Mesenchymal stem cell (in vitro differentiated cells and primary cell): ENCODE results near the gene TBL1X.
A peak's percentile ranks its signal among the peaks of the same experiment; 100 is the strongest.

ENCODE experiments used
- DNase-seq: peaks from one replicate; pipeline ENCODE4 v3.0.0-alpha.2; 2013
- H2AFZ ChIP-seq: one replicate; pipeline ENCODE4 v1.6.1; 2013; ENCODE audit warnings: low read depth, mild to moderate bottlenecking, control low read depth, inconsistent platforms, low read length, moderate library complexity
- H2AK5ac ChIP-seq: 2 replicates; pipeline ENCODE4 v1.6.1; 2013; ENCODE audit warnings: low read length, moderate library complexity, mild to moderate bottlenecking, inconsistent platforms; ENCODE audit not compliant: severe bottlenecking
- H2BK120ac ChIP-seq: one replicate; pipeline ENCODE4 v1.6.1; 2013; ENCODE audit warnings: low read depth, mild to moderate bottlenecking, inconsistent platforms, low read length, moderate library complexity
- H2BK12ac ChIP-seq, 2 experiments: one replicate each; pipeline ENCODE4 v1.6.1; 2013; ENCODE audit warnings: inconsistent platforms in 2 of 2, low read length in 2 of 2, mild to moderate bottlenecking in 2 of 2, moderate library complexity in 2 of 2, control low read depth in 1 of 2
- H2BK15ac ChIP-seq: one replicate; pipeline ENCODE4 v1.6.1; 2013; ENCODE audit warnings: mild to moderate bottlenecking, low read depth, inconsistent platforms; ENCODE audit not compliant: poor library complexity, severe bottlenecking
- H2BK5ac ChIP-seq: 2 replicates; pipeline ENCODE4 v1.6.1; 2013; ENCODE audit warnings: low read depth, mild to moderate bottlenecking, low read length, control low read depth, inconsistent platforms; ENCODE audit not compliant: poor library complexity, severe bottlenecking
- H3K14ac ChIP-seq, 2 experiments: one replicate each; pipeline ENCODE4 v1.6.1; 2013; ENCODE audit warnings: inconsistent platforms in 2 of 2, low read length in 2 of 2, control low read depth in 1 of 2, mild to moderate bottlenecking in 1 of 2, moderate library complexity in 1 of 2
- H3K18ac ChIP-seq, 2 experiments: one replicate each; pipeline ENCODE4 v1.6.1; 2013; ENCODE audit warnings: inconsistent platforms in 2 of 2, low read length in 2 of 2, control low read depth in 1 of 2, low read depth in 1 of 2, mild to moderate bottlenecking in 1 of 2
- H3K23ac ChIP-seq, 2 experiments: one replicate each; pipeline ENCODE4 v1.6.1; 2013; ENCODE audit warnings: inconsistent platforms in 2 of 2, low read length in 2 of 2, mild to moderate bottlenecking in 2 of 2, moderate library complexity in 2 of 2, control low read depth in 1 of 2
- H3K27ac ChIP-seq: 2 replicates; pipeline ENCODE4 v1.5.1; 2013; ENCODE audit warnings: mild to moderate bottlenecking, moderate library complexity, low read length, control low read depth, inconsistent platforms; ENCODE audit not compliant: poor library complexity, severe bottlenecking
- H3K27me3 ChIP-seq, 2 experiments: 2 replicates each; pipeline versions ENCODE4 v1.6.1 to v1.7.0; 2013; ENCODE audit warnings: low read length in 2 of 2, mild to moderate bottlenecking in 2 of 2, moderate library complexity in 2 of 2, control low read depth in 1 of 2, inconsistent platforms in 1 of 2; ENCODE audit not compliant: control insufficient read depth in 1 of 2, insufficient read depth in 1 of 2
- H3K36me3 ChIP-seq, 2 experiments: 2 replicates each; pipeline versions ENCODE4 v1.6.1 to v1.7.0; 2013; ENCODE audit warnings: low read length in 2 of 2, control low read depth in 1 of 2, inconsistent platforms in 1 of 2, low read depth in 1 of 2, mild to moderate bottlenecking in 1 of 2; ENCODE audit not compliant: insufficient read depth in 2 of 2, control insufficient read depth in 1 of 2
- H3K4ac ChIP-seq, 2 experiments: one replicate each; pipeline ENCODE4 v1.6.1; 2013; ENCODE audit warnings: inconsistent platforms in 2 of 2, low read length in 2 of 2, mild to moderate bottlenecking in 2 of 2, moderate library complexity in 2 of 2, control low read depth in 1 of 2, low read depth in 1 of 2
- H3K4me1 ChIP-seq: 2 replicates; pipeline ENCODE4 v1.6.1; 2013; ENCODE audit warnings: low read depth, low read length, control low read depth; ENCODE audit not compliant: control insufficient read depth, insufficient read depth
- H3K4me2 ChIP-seq: 2 replicates; pipeline ENCODE4 v1.6.1; 2013; ENCODE audit warnings: low read length, mild to moderate bottlenecking, inconsistent platforms; ENCODE audit not compliant: poor library complexity, severe bottlenecking
- H3K4me3 ChIP-seq, 2 experiments: 2 replicates each; pipeline versions ENCODE4 v1.5.1 to v1.7.0; 2013; ENCODE audit warnings: low read length in 2 of 2, mild to moderate bottlenecking in 2 of 2, control low read depth in 1 of 2, low read depth in 1 of 2; ENCODE audit not compliant: insufficient read depth in 1 of 2
- H3K79me1 ChIP-seq: replicated peaks from 2 replicates; pipeline ENCODE4 v1.6.1; 2013; ENCODE audit warnings: mild to moderate bottlenecking, control low read depth, low read length, inconsistent platforms; ENCODE audit not compliant: poor library complexity, severe bottlenecking
- H3K9ac ChIP-seq: 2 replicates; pipeline ENCODE4 v1.7.0; 2013; ENCODE audit warnings: mild to moderate bottlenecking, low read length, moderate library complexity
- H3K9me3 ChIP-seq: 2 replicates; pipeline ENCODE4 v1.7.0; 2013; ENCODE audit warnings: mild to moderate bottlenecking, low read length; ENCODE audit not compliant: control insufficient read depth
- H4K8ac ChIP-seq: one replicate; pipeline ENCODE4 v1.6.1; 2013; ENCODE audit warnings: inconsistent platforms, mild to moderate bottlenecking, low read length, moderate library complexity
- H4K91ac ChIP-seq: one replicate; pipeline ENCODE4 v1.6.1; 2013; ENCODE audit warnings: mild to moderate bottlenecking, low read length, inconsistent platforms
- WGBS: methylation state at CpG from one replicate; pipeline ENCODE4 v1.1.7; 2013; ENCODE audit warnings: mixed read lengths; 5-methylcytosine and 5-hydroxymethylcytosine counted together

The TBL1X gene

GRCh38 chrX:9609987-9610386 is 145.1 kb downstream of the TBL1X start:
- H3K18ac ChIP-seq, result no peak overlapping the region
- no peaks in the 10 kb centered on the region for H3K27me3 ChIP-seq
- H3K4me2 ChIP-seq, result no peak overlapping the region
- no peak overlapping the region for H3K23ac ChIP-seq
- H3K4ac ChIP-seq, result no peak overlapping the region
- H2AK5ac ChIP-seq, result peak overlapping the region; percentile 75
- H3K9ac ChIP-seq, result no peak overlapping the region
- no peak overlapping the region for H3K4me3 ChIP-seq
- DNase-seq, result no peak
- peaks cover 6% of the 10 kb centered on the region for H3K79me1 ChIP-seq
- H2BK120ac ChIP-seq, result no peak overlapping the region
- H2AFZ ChIP-seq, result no peak overlapping the region
- no peak overlapping the region for H4K8ac ChIP-seq
- H3K9me3 ChIP-seq, result no peaks in the 10 kb centered on the region
- no peak overlapping the region for H2BK15ac ChIP-seq
- H3K14ac ChIP-seq, result no peak overlapping the region
- WGBS, result 92% methylated on average over 2 of the region's 3 CpGs
- no peak overlapping the region for H2BK5ac ChIP-seq
- H3K27ac ChIP-seq, result no peak overlapping the region
- no peaks in the 10 kb centered on the region for H3K36me3 ChIP-seq
- no peak overlapping the region for H4K91ac ChIP-seq
- peaks cover 14% of the 10 kb centered on the region for H3K4me1 ChIP-seq
- H2BK12ac ChIP-seq, result no peak overlapping the region

DNA sequence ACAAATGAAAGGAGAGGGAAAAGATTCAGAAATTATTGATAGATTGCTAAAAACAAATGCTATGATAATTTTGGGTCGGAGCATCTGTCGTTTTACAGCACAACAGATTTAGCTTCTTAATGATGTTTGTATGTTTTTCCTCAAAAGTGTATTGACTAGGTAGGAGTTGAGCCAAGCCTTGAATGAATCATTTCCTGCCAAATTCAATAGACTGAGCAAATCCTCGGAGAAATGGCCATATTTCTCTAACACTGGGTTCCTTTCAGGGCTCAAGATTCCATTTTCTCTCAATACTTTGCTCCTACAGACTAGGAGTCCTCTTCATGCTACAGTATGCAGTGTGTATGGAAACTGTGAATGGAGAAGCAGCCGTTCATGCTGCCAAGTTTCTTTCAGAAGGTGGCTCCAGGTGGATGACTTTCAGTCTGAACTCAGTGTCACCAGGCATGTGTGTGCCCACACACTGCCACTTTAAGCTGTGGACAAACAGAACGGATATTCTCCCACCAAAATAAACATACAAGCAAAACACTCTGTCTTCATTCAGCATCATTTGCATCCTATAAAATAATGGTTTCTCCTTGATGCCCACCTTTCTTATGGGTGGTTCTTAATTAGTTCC is 146.0 kb downstream of the TBL1X start:
- H2AK5ac ChIP-seq, result no peak overlapping the region
- H4K8ac ChIP-seq, result no peak overlapping the region
- no peak overlapping the region for H4K91ac ChIP-seq
- H2BK12ac ChIP-seq, result no peak overlapping the region
- no peaks in the 10 kb centered on the region for H3K27me3 ChIP-seq
- no peak overlapping the region for H2BK5ac ChIP-seq
- H3K4ac ChIP-seq, result no peak overlapping the region
- no peak overlapping the region for H3K4me3 ChIP-seq
- H2AFZ ChIP-seq, result no peak overlapping the region
- H3K4me1 ChIP-seq, result peaks cover 13% of the 10 kb centered on the region
- no peaks in the 10 kb centered on the region for H3K9me3 ChIP-seq
- H2BK15ac ChIP-seq, result no peak overlapping the region
- 31% methylated on average over 4 of the region's 5 CpGs for WGBS
- DNase-seq, result peak; percentile 16
- H3K9ac ChIP-seq, result no peak overlapping the region
- H3K18ac ChIP-seq, result no peak overlapping the region
- no peak overlapping the region for H3K27ac ChIP-seq
- no peak overlapping the region for H2BK120ac ChIP-seq
- no peak overlapping the region for H3K14ac ChIP-seq
- no peak overlapping the region for H3K4me2 ChIP-seq
- no peaks in the 10 kb centered on the region for H3K36me3 ChIP-seq
- H3K23ac ChIP-seq, result no peak overlapping the region
- H3K79me1 ChIP-seq, result peaks cover 6% of the 10 kb centered on the region

GRCh38 chrX:9611436-9612145 is 146.7 kb downstream of the TBL1X start:
- Histone ChIP-seq H3K4me2 (no peak overlapping the region), H3K14ac (no peak overlapping the region), H3K36me3 (no peaks in the 10 kb centered on the region), H2AK5ac (peak overlapping the region; percentile 48), H3K9me3 (no peaks in the 10 kb centered on the region), H2BK120ac (no peak overlapping the region), H2AFZ (no peak overlapping the region), H2BK5ac (no peak overlapping the region), H3K4ac (no peak overlapping the region), H4K91ac (no peak overlapping the region), H3K27ac (no peak overlapping the region), H3K9ac (no peak overlapping the region), H3K4me3 (no peak overlapping the region), H3K4me1 (peaks cover 12% of the 10 kb centered on the region), H2BK15ac (no peak overlapping the region), H3K18ac (no peak overlapping the region), H2BK12ac (no peak overlapping the region), H3K27me3 (no peaks in the 10 kb centered on the region), H3K79me1 (peaks cover 6% of the 10 kb centered on the region), H3K23ac (no peak overlapping the region), H4K8ac (no peak overlapping the region)
- peak; percentile 20 for DNase-seq
- 93% methylated on average over 15 of the region's 16 CpGs for WGBS

- Histone ChIP-seq H2BK12ac (no peak overlapping the region), H2AK5ac (no peak overlapping the region), H3K9me3 (no peaks in the 10 kb centered on the region), H3K79me1 (peaks cover 6% of the 10 kb centered on the region), H3K14ac (no peak overlapping the region), H3K27ac (no peak overlapping the region), H4K91ac (no peak overlapping the region), H3K23ac (no peak overlapping the region), H3K4me1 (peaks cover 12% of the 10 kb centered on the region), H2BK5ac (no peak overlapping the region), H3K4me2 (no peak overlapping the region), H3K4me3 (no peak overlapping the region), H3K27me3 (no peaks in the 10 kb centered on the region), H3K36me3 (no peaks in the 10 kb centered on the region), H2AFZ (no peak overlapping the region), H4K8ac (no peak overlapping the region), H2BK120ac (no peak overlapping the region), H3K4ac (no peak overlapping the region), H2BK15ac (no peak overlapping the region), H3K9ac (no peak overlapping the region), H3K18ac (no peak overlapping the region)
- no peak for DNase-seq
- WGBS, result 100% methylated on average over 3 of the region's 4 CpGs
Measured at GRCh38 chrX:9612146-9612505, 147.3 kb downstream of the TBL1X start.
